Measurements from ENCODE around the gene HNMT.

GRCh38 chr2:137967042-137967441 lies 2.8 kb downstream of the HNMT start:
- TF ChIP-seq CTCF (conservative IDR thresholded peaks at IDR 0.05) = no peak
- no peak for TF ChIP-seq EZH2 (IDR thresholded peaks at IDR 0.05; ENCODE audit: low read depth)

All from PC-9 (cell line).